HK-2 (cell line): ENCODE data around the gene C4B.
"Not testable (repeated sequence)": the region's sequence is repeated elsewhere in the genome, so short reads cannot be mapped to it uniquely, and the experiment has no call there.

Experiments used
- DNase-seq: peaks from one replicate; pipeline ENCODE4 v3.0.0-alpha.2; 2018; ENCODE audit not compliant: unreplicated experiment

Gene C4B

DNA sequence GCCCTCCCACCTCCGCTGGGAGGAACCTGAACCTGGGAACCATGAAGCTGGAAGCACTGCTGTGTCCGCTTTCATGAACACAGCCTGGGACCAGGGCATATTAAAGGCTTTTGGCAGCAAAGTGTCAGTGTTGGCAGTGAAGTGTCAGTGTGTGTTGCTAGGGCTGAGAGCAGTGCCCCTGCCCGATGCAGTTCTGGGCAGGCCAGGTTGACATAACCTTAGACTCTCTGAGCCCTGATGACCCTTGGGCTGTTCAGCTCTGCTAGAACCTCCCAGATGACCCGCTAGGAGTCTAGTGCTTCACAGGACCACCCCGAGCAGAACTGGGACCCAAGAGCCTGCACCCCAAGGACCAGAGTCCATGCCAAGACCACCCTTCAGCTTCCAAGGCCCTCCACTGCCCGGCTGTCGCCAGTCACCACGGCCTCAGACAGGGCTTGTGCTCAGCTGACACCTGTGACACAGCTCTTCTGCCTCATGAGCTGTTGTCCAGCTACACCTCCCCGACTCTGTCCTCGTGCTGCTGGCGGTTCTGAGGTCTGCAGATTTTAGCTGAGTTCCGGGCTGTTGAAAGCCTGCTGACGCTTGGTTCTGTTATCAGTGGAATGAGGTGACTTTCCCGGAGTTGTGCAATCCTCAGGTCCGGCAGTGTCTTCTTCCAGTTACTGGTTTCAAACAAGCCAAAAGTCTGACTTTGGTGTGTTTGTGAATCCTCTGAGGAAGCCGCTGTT, 20.9 kb downstream of the C4B start:
- DNase-seq = not testable (repeated sequence)

DNA sequence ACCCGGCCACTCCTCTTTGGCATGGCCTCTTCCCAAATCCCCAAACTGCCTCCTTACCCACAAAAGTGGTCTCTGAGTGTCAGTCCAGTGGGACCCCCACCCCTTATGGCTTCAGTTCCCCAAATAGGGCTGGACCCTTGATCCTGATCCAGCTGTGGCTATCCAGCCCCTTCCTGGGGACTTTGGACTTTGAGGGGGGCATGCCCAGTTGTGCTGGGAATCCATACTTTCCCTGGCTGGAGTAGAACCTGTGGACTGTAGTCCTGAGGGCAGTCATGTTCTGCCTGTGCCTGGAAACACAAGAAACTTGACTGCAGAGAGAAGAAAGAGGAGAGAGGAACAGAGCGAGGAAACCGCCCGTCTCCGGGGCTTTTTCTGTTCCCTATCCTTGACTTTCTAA, 22.5 kb downstream of the C4B start:
- DNase-seq = not testable (repeated sequence)

DNA sequence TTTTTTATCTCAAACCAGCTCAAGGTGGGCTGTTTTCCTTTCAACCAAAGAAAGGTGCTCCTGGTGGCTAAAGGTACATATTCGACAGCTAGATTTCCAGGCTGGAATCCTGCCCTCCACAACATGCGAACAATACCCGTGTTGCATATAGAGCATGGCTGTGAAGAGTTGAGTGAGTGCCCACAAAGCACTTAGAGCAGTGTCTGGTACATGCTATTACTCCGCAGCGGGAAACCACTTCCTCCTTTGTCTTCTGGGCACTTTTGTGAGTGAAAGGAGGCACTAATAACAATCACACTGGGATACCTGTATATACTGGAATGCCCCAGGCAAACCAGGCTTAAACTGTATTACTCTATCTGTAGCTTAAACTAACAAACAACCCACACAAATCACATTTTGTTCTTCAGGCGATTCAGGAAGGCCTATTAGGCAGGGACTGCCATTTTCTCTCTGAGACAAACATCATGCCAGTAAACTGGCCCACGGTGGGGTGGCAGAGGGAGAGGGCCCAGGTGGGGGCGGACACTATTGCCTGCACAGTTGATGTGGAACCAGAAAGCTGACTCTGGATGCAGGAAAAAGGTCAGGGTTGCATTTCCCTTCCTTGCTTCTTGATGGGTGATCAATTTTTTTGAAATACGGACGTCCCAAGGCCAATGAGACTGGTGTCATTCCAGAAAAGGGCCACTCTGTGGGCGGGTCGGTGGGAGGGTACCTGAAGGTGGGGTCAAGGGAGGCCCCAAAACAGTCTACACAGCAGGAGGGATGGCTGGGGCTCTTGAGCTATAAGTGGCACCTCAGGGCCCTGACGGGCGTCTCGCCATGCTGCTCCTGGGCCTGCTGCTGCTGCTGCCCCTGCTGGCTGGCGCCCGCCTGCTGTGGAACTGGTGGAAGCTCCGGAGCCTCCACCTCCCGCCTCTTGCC, 23.3 kb downstream of the C4B start, which contains the start of gene CYP21A2:
CYP21A2 (plus strand) TSS at position 818 of the 927 bp plus-strand sequence; CDS start at position 826, 8 bp downstream.
- not testable (repeated sequence) for DNase-seq

DNA sequence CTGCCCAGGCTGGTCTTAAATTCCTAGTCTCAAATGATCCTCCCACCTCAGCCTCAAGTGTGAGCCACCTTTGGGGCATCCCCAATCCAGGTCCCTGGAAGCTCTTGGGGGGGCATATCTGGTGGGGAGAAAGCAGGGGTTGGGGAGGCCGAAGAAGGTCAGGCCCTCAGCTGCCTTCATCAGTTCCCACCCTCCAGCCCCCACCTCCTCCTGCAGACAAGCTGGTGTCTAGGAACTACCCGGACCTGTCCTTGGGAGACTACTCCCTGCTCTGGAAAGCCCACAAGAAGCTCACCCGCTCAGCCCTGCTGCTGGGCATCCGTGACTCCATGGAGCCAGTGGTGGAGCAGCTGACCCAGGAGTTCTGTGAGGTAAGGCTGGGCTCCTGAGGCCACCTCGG, 24.3 kb downstream of the C4B start:
- not testable (repeated sequence) for DNase-seq

DNA sequence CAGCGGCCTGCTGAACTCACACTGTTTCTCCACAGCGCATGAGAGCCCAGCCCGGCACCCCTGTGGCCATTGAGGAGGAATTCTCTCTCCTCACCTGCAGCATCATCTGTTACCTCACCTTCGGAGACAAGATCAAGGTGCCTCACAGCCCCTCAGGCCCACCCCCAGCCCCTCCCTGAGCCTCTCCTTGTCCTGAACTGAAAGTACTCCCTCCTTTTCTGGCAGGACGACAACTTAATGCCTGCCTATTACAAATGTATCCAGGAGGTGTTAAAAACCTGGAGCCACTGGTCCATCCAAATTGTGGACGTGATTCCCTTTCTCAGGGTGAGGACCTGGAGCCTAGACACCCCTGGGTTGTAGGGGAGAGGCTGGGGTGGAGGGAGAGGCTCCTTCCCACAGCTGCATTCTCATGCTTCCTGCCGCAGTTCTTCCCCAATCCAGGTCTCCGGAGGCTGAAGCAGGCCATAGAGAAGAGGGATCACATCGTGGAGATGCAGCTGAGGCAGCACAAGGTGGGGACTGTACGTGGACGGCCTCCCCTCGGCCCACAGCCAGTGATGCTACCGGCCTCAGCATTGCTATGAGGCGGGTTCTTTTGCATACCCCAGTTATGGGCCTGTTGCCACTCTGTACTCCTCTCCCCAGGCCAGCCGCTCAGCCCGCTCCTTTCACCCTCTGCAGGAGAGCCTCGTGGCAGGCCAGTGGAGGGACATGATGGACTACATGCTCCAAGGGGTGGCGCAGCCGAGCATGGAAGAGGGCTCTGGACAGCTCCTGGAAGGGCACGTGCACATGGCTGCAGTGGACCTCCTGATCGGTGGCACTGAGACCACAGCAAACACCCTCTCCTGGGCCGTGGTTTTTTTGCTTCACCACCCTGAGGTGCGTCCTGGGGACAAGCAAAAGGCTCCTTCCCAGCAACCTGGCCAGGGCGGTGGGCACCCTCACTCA, 25.0 kb downstream of the C4B start:
- not testable (repeated sequence) for DNase-seq

DNA sequence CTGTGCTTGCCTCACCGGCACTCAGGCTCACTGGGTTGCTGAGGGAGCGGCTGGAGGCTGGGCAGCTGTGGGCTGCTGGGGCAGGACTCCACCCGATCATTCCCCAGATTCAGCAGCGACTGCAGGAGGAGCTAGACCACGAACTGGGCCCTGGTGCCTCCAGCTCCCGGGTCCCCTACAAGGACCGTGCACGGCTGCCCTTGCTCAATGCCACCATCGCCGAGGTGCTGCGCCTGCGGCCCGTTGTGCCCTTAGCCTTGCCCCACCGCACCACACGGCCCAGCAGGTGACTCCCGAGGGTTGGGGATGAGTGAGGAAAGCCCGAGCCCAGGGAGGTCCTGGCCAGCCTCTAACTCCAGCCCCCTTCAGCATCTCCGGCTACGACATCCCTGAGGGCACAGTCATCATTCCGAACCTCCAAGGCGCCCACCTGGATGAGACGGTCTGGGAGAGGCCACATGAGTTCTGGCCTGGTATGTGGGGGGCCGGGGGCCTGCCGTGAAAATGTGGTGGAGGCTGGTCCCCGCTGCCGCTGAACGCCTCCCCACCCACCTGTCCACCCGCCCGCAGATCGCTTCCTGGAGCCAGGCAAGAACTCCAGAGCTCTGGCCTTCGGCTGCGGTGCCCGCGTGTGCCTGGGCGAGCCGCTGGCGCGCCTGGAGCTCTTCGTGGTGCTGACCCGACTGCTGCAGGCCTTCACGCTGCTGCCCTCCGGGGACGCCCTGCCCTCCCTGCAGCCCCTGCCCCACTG, 25.9 kb downstream of the C4B start:
- not testable (repeated sequence) for DNase-seq

DNA sequence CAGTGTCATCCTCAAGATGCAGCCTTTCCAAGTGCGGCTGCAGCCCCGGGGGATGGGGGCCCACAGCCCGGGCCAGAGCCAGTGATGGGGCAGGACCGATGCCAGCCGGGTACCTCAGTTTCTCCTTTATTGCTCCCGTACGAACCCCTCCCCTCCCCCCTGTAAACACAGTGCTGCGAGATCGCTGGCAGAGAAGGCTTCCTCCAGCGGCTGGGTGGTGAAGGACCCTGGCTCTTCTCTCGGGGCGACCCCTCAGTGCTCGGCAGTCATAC, 26.4 kb downstream of the C4B start:
- DNase-seq = not testable (repeated sequence)

DNA sequence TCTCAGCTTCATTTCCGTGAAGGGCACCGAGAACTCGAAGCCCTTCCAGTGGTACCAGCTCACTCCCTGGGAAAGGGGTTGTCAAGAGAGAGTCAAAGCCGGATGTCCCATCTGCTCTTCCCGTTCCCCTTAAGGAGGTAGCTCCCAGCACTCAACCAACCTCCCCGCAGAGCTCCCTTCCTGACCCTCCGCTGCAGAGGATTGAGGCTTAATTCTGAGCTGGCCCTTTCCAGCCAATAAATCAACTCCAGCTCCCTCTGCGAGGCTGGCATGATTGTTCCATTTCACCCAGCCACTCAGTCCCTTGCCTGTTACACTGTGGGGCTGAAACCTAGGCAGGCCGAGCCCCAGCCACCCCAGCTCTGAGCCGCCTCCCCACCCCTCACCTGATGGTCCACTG, 26.8 kb downstream of the C4B start:
- not testable (repeated sequence) for DNase-seq

DNA sequence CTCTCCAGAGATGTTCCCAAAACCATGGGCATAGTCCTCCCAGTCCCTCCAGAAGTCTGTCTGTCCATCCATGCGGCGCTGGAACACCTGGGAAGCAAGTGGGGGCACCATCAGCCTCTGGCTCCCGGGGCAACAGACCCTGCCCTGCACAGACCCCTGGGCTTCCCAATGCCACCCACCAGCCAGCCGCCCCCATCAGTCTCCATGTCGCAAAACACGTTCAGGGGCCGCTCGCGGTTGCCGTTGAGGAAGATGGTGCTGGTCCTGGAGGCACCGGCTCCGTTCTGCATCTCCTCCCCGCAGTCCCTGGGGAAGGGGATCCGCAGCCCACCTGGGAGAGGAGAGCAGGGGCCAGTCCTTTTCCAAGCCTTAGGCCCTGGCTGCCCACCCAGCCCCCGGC, 27.7 kb downstream of the C4B start:
- not testable (repeated sequence) for DNase-seq

DNA sequence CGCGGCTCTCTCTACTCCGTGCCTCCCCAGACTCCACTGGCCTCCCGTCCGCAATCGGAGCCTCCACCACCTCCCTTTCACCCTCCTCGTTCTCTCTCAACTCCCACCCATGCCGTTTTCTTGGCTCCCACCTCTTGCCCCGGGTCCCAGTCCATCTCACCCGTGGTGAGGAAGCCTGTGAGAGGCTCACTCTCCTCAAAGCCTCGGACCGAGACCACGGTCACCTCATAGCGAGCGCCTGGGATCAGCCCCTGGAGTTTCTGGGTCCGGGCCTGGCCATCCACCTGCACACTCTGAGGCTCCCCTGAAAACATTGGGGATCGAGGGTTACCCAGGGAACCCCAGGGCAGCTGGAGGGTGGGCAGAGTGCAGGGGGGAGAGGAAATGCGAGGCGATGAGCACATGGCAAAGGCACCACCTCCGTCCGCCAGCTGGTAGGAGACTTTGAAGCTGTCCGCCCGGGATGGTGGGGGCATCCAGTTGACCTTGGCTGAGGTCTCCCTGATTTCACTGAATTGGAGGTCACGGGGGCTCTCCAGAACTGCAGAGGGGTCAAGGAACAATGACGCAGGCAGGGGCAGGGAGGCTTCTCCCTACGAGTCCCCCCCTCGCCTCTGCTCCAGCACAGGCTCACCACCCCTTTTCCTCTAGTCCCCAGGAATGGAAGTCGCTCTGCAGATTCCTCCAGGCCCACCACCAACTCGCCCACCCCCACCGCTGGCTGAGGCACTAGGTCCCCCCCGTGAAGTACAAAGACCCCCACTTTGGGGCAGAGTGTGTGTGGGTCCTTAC, 29.2 kb downstream of the C4B start:
- DNase-seq = not testable (repeated sequence)

DNA sequence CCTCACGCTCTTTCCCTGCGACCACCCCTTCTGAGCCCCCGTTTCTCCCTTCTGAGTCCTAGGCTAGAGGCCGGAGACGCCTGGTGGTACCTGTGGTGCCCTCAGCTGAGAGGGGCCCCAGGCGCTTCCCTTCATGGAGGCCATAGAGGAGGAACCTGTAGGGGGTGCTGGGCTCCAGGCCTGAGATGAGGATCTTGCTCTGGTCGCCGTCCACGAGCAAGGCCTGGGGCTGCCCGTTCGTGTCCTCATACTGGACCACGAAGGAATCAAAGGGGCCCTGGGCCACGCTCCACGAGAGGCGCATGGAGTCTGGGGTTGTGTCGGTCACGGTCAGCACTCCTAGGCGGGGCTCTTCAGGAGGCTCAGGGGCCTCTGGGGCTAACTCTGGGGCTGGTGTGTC, 30.3 kb downstream of the C4B start:
- DNase-seq = not testable (repeated sequence)

DNA sequence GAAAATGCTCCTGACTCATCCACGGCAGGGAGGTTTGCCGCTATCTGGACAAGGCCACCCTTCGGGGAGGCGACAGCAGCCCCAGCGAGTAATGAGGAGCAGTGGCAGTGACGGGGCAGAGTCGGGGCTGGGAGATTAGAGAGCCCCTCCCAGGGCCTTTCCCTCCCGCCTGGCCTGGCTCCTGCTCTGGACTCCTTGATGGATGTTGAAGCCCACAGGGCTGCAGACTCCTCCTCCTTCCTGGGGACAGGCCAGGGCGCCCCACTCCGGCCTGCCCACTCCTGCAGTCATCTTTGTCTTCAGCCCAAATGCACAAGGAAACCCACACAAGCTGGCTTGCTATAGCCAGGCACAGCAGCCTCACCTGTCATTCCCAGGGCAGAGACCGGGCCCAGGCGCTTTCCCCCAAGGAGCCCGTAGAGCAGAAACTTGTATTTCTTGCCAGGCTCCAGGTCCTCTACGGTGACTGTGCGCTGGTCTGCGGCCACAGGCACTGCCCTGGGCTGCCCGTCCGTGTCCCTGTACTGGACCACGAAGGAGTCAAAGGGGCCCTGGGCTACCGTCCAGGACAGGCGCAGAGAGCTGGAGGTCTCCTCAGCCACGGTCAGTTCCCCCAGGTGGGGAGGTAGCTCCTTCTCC, 31.3 kb downstream of the C4B start:
- no peak for DNase-seq

DNA sequence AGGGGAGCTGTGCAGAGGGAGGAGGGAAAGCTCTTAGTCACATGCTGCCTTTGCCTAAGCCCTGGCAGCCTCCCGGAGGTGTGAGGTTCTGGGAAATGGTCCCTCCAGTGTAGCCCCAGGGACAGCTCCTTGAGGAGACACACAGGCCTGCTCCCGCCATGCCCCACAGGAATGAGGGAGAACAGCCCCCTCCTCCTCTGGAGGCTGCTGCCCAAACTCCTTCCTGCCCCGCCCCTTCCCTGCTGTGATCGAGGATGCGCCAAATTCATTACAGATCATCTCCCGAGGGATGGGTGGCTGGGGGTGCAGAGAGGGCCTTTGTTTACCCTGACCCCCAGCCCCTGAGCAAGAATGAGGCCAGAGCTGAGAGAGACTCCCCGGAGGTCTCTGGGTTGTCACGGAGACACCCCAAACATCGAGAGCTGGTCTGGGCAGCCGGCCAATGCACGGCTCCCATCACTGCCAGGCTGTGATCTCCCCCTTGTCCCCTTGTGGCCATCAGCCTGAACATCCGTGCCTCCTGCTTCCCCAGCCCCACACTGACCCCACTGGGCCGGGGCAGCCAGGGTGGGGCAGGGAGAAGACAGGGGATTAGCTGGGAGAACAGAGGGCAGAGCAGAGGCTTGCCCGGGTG, 32.0 kb downstream of the C4B start:
- no peak for DNase-seq

DNA sequence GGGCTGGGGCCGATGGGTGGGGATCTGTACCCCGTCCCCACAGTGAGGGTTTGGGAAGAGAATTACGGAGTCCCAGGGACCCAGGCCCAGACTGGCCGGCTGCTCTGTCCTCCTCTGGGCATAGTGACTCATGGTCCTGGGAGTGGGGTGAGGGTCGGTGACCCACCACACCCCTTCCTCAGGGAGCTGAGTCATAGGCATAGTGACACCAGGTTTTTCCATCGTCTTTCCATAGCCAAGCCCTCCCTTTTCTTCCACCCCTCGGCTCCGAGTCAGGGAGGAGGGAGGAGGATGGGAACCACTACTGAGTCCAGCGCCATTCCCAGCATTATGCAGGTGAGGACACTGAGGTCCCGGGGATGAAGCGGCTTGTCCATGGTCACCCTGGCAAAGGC, 32.5 kb downstream of the C4B start:
- no peak for DNase-seq

DNA sequence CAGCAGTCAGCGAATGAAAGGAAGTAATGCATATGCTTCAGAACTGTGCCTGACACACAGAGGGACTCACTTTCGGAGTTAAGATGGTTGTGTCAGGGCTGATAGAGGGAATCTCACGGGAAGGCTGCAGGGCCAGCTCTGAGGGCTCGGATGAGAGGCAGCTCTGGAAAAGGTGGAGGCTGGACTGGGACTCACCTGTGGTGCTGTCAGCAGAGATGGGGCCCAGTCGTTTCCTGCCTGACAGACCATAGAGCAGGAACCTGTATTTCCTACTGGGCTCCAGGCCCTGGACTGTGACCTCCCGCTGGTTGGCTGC, 32.9 kb downstream of the C4B start:
- DNase-seq = no peak

DNA sequence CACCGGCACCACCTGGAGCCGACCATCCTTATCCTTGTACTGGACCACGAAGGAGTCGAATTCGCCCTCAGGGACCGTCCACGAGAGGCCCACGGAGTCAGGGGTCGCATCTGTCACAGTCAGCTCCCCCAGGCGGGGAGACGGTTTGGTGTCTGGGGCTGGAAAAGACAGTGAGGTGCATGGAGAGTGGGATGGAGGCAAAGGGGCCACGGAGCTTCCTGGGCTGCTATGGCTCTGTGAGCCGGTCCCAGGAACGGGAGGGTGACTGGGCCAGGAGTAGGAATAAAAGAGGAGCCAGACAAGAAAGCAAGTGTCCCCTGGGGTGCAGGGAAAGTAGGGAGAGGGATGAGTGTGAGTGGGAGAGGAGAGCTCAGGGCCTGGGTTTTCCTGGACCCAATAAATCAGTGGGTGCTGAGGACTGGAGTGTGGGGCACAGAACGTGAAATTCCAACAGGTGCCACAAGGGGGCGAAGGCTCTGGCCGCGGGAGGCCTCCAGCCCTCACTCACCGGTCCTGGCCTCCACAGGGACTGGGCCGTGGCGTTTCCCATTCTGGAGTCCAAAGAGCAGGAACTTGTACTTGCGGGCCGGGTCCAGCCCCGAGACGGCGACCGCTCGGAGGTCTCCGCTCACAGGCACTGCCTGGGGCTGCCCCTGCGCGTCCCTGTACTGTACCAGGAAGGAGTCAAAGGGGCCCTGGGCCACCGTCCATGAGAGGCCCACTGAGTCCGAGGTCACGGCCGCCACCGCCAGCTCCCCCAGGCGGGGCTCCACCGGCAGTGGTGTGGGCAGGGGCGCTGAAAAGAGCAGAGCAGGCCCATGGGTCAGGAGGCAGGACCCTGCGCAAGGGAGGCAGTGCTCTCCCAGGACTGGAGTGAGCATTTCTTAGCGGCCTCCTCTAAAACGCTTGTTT, 33.5 kb downstream of the C4B start:
- peak; percentile 71 for DNase-seq

DNA sequence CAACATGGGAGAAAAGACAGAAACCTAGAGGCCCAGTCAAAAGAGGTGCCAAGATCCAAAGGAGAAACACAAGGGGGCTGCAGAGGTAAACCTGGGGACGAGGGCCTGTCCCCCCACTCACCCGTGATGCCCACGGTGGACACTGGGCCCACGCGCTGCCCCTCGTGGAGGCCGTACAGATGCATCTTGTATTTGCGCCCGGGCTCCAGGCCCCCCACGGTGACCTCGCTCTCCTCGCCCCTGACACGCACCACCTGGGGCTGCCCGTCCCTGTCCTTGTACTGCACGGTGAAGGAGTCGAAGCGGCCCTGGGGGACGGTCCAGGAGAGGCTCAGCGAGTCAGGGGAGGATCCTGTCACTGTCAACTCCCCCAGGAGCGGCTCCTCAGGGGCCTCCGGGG, 34.6 kb downstream of the C4B start:
- not testable (repeated sequence) for DNase-seq

DNA sequence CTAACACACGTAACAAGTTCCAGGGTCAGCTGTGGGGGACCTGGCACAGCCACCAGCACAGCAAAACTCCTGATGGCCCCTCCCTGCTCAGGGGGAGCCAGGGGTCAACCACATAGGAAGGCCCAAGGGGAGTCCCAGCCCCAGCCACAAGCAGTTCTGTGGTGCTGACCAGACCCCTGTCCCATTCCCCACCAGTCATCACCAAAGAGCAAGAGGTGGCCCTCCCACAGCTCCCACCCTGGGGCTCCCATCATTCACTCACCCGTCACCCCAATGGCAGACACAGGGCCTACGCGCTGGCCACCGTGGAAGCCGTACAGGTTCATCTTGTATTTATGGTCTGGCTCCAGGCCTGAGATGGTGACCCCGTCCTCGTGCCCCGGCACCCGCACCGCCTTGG, 35.1 kb downstream of the C4B start:
- not testable (repeated sequence) for DNase-seq
